ENCODE data around the gene ZNF391.

ZNF391 gene

DNA sequence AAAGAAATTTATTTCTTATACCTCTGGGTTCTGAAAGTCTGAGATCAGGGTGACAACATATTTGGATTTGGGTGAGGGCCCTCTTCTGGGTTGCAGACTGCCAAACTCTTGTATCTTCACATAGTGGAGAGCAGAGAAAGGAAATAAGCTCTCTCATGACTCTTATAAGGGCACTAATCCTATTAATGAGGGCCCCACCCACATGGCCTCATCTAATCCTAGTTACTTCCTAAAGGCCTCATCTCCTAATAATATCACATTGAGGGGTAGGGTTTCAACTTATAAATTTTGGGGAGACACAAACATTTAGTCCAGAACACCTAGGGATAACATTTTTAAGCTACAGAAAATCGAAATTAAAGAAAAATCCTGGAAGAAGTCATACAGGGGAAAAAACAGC lies 5.1 kb upstream of the ZNF391 start:
- TF ChIP-seq, protein P1, sequence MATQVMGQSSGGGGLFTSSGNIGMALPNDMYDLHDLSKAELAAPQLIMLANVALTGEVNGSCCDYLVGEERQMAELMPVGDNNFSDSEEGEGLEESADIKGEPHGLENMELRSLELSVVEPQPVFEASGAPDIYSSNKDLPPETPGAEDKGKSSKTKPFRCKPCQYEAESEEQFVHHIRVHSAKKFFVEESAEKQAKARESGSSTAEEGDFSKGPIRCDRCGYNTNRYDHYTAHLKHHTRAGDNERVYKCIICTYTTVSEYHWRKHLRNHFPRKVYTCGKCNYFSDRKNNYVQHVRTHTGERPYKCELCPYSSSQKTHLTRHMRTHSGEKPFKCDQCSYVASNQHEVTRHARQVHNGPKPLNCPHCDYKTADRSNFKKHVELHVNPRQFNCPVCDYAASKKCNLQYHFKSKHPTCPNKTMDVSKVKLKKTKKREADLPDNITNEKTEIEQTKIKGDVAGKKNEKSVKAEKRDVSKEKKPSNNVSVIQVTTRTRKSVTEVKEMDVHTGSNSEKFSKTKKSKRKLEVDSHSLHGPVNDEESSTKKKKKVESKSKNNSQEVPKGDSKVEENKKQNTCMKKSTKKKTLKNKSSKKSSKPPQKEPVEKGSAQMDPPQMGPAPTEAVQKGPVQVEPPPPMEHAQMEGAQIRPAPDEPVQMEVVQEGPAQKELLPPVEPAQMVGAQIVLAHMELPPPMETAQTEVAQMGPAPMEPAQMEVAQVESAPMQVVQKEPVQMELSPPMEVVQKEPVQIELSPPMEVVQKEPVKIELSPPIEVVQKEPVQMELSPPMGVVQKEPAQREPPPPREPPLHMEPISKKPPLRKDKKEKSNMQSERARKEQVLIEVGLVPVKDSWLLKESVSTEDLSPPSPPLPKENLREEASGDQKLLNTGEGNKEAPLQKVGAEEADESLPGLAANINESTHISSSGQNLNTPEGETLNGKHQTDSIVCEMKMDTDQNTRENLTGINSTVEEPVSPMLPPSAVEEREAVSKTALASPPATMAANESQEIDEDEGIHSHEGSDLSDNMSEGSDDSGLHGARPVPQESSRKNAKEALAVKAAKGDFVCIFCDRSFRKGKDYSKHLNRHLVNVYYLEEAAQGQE (IDR thresholded peaks at IDR 0.05; ENCODE audit: low read depth): no peak
- TF ChIP-seq NFIC (IDR thresholded peaks at IDR 0.05) (no peak), TCF12 (IDR thresholded peaks at IDR 0.05; ENCODE audit: low read depth) (no peak), MAX (IDR thresholded peaks at IDR 0.05) (no peak), USF1 (IDR thresholded peaks at IDR 0.05) (no peak), TAF1 (IDR thresholded peaks at IDR 0.05; ENCODE audit: low read depth) (no peak), CREB1 (IDR thresholded peaks at IDR 0.05; ENCODE audit: low read depth) (no peak), CEBPB (IDR thresholded peaks at IDR 0.05) (no peak), YY1 (IDR thresholded peaks at IDR 0.05; ENCODE audit: low read depth) (no peak), FOXM1 (IDR thresholded peaks at IDR 0.05; ENCODE audit: borderline replicate concordance, low read depth) (no peak), ZBTB7A (IDR thresholded peaks at IDR 0.05; ENCODE audit: low read depth) (no peak), EP300 (IDR thresholded peaks at IDR 0.05; ENCODE audit: borderline replicate concordance) (no peak), RAD21 (IDR thresholded peaks at IDR 0.05; ENCODE audit: low read depth) (no peak), TEAD4 (IDR thresholded peaks at IDR 0.05) (no peak), EGR1 (IDR thresholded peaks at IDR 0.05) (no peak)

GRCh38 chr6:27392623-27393022 lies 4.1 kb downstream of the ZNF391 start:
- TF ChIP-seq EGR1 (IDR thresholded peaks at IDR 0.05): no peak
- peak; percentile 32; the same call in 1 of the 2 replicates for TF ChIP-seq NFIC (IDR thresholded peaks at IDR 0.05)
- TF ChIP-seq YY1 (IDR thresholded peaks at IDR 0.05; ENCODE audit: low read depth): no peak
- TF ChIP-seq, protein P1 (IDR thresholded peaks at IDR 0.05; ENCODE audit: low read depth): no peak
- no peak for TF ChIP-seq CREB1 (IDR thresholded peaks at IDR 0.05; ENCODE audit: low read depth)
- no peak for TF ChIP-seq ZBTB7A (IDR thresholded peaks at IDR 0.05; ENCODE audit: low read depth)
- TF ChIP-seq RAD21 (IDR thresholded peaks at IDR 0.05; ENCODE audit: low read depth): no peak

GRCh38 chr6:27394073-27394472 lies 5.5 kb downstream of the ZNF391 start:
- no peak for TF ChIP-seq TEAD4 (IDR thresholded peaks at IDR 0.05)
- TF ChIP-seq USF1 (IDR thresholded peaks at IDR 0.05): no peak

GRCh38 chr6:27400877-27401642 lies 12.5 kb downstream of the ZNF391 start:
- no peak for TF ChIP-seq NFIC (IDR thresholded peaks at IDR 0.05)
- no peak for TF ChIP-seq EP300 (IDR thresholded peaks at IDR 0.05; ENCODE audit: borderline replicate concordance)
- TF ChIP-seq, protein P1 (IDR thresholded peaks at IDR 0.05; ENCODE audit: low read depth): no peak
- no peak for TF ChIP-seq RAD21 (IDR thresholded peaks at IDR 0.05; ENCODE audit: low read depth)
- TF ChIP-seq TAF1 (IDR thresholded peaks at IDR 0.05; ENCODE audit: low read depth): no peak
- TF ChIP-seq TEAD4 (IDR thresholded peaks at IDR 0.05): no peak
- no peak for TF ChIP-seq FOXM1 (IDR thresholded peaks at IDR 0.05; ENCODE audit: borderline replicate concordance, low read depth)
- TF ChIP-seq CREB1 (IDR thresholded peaks at IDR 0.05; ENCODE audit: low read depth): no peak
- TF ChIP-seq CEBPB (IDR thresholded peaks at IDR 0.05): no peak
- TF ChIP-seq ZBTB7A (IDR thresholded peaks at IDR 0.05; ENCODE audit: low read depth): no peak
- no peak for TF ChIP-seq MAX (IDR thresholded peaks at IDR 0.05)
- no peak for TF ChIP-seq TCF12 (IDR thresholded peaks at IDR 0.05; ENCODE audit: low read depth)
- TF ChIP-seq YY1 (IDR thresholded peaks at IDR 0.05; ENCODE audit: low read depth): no peak
- no peak for TF ChIP-seq EGR1 (IDR thresholded peaks at IDR 0.05)
- no peak for TF ChIP-seq USF1 (IDR thresholded peaks at IDR 0.05)
